ENCODE data around the gene ZNF609. TPM values are rescaled to one million over a fixed set of nuclear protein-coding genes. Genes with fewer than 3 reads are reported as not detected.

ZNF609 gene
- polyA plus RNA-seq, 2 of the 4 experiments (the other 2 are of a cell fraction), result 19.6 to 39.9 TPM

DNA sequence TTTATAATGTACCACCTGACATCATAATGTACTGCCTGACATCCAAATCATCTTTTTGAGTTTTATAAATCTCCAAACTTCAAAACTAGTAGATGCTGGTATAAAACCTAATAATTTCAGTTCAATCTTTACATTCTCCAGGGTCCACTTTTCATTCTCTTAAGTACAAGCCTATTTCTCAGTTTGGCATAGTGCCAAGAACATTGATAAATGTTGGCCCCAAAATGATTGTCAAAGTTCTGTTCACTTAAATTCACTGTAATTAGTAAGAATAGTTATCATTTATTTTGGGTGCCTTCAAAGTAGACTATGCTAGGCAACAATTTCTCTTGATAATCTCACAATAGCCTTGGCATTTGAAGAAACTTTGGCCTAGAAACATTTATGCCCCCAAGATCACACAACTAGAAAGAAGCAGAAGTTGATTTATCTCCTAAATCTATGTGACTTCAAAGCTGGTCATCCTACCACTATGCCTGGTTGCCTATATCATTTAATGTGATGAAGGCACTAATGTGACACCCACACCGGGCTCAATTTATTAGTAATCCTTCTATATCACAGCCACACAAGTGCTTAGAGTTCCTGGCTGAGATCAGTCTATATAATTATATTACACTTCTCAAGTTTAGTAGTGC, 101.7 kb downstream of the ZNF609 start:
- CTCF ChIA-PET, result interaction anchor here (1.0 kb wide), 1 partner anchor 120 kb away, joined by 3 read pairs; no protein-coding TSS in a partner anchor
- Histone ChIP-seq H3K4me1 (peaks cover 35% of the 10 kb centered on the region), H3K27ac (no peak overlapping the region), H3K9me3 (no peaks in the 10 kb centered on the region), H3K4me3 (no peak overlapping the region), H3K4me2 (no peak overlapping the region)
- ATAC-seq, result no peak
- FAIRE-seq, result peak; percentile 51
- WGBS (ENCODE audit: missing lambda C conversion rate), result 95% methylated on average over 1 of the region's 1 CpG
- TF ChIP-seq HOXB13 (CRISPR knock-in tag; IDR thresholded peaks at IDR 0.05; ENCODE audit: low read depth), result no peak
- no peak for DNase-seq (ENCODE audit: low read depth in 1 of 2, low spot score in 1 of 2)
- POLR2A ChIA-PET, result no interaction called here

DNA sequence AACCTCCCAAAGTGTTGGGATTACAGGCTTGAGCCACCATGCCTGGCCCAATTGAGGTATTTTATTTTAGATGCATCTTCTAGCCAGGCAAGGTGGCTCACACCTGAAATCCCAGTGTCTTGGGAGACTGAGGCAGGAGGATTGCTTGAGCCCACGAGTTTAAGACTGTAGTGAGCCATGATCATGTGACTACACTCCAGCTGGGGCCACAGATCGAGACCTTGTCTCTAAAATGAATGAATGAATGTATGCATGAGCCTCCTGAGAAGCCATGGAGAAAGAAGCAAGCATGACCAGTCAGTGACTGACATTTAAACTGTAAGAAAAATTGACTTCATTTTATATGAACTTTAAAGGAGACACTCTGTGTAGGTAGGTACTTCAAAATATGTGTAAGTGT, 105.7 kb downstream of the ZNF609 start:
- WGBS (ENCODE audit: missing lambda C conversion rate), result 66% methylated on average over 2 of the region's 2 CpGs
- ChIA-PET CTCF (interaction anchor here (1.0 to 2.1 kb wide), 4 partner anchors 8 to 413 kb away, joined by 3 to 6 read pairs (median 4); no protein-coding TSS in a partner anchor), POLR2A (no interaction called here)
- no peak for ATAC-seq
- TF ChIP-seq GATA3 (IDR thresholded peaks at IDR 0.05; ENCODE audit: borderline replicate concordance), result no peak
- no peak for TF ChIP-seq JUNB (IDR thresholded peaks at IDR 0.05)
- TF ChIP-seq FOSB (CRISPR knock-in tag; IDR thresholded peaks at IDR 0.05), result no peak
- no peak for TF ChIP-seq PHF8 (IDR thresholded peaks at IDR 0.05; ENCODE audit: borderline replicate concordance, low read depth)
- no peak for TF ChIP-seq POLR2A (IDR thresholded peaks at IDR 0.05; ENCODE audit: low read length)
- TF ChIP-seq NR3C1 (IDR thresholded peaks at IDR 0.05), result no peak
- TF ChIP-seq RNF2 (IDR thresholded peaks at IDR 0.05; ENCODE audit: borderline replicate concordance, low read depth), result no peak
- TF ChIP-seq, protein P1, sequence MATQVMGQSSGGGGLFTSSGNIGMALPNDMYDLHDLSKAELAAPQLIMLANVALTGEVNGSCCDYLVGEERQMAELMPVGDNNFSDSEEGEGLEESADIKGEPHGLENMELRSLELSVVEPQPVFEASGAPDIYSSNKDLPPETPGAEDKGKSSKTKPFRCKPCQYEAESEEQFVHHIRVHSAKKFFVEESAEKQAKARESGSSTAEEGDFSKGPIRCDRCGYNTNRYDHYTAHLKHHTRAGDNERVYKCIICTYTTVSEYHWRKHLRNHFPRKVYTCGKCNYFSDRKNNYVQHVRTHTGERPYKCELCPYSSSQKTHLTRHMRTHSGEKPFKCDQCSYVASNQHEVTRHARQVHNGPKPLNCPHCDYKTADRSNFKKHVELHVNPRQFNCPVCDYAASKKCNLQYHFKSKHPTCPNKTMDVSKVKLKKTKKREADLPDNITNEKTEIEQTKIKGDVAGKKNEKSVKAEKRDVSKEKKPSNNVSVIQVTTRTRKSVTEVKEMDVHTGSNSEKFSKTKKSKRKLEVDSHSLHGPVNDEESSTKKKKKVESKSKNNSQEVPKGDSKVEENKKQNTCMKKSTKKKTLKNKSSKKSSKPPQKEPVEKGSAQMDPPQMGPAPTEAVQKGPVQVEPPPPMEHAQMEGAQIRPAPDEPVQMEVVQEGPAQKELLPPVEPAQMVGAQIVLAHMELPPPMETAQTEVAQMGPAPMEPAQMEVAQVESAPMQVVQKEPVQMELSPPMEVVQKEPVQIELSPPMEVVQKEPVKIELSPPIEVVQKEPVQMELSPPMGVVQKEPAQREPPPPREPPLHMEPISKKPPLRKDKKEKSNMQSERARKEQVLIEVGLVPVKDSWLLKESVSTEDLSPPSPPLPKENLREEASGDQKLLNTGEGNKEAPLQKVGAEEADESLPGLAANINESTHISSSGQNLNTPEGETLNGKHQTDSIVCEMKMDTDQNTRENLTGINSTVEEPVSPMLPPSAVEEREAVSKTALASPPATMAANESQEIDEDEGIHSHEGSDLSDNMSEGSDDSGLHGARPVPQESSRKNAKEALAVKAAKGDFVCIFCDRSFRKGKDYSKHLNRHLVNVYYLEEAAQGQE (IDR thresholded peaks at IDR 0.05), result no peak
- TF ChIP-seq, protein P2, sequence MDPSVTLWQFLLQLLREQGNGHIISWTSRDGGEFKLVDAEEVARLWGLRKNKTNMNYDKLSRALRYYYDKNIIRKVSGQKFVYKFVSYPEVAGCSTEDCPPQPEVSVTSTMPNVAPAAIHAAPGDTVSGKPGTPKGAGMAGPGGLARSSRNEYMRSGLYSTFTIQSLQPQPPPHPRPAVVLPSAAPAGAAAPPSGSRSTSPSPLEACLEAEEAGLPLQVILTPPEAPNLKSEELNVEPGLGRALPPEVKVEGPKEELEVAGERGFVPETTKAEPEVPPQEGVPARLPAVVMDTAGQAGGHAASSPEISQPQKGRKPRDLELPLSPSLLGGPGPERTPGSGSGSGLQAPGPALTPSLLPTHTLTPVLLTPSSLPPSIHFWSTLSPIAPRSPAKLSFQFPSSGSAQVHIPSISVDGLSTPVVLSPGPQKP (IDR thresholded peaks at IDR 0.05; ENCODE audit: low read depth, low read length), result no peak
- no peak for TF ChIP-seq ZNF302 (CRISPR knock-in tag; IDR thresholded peaks at IDR 0.05)
- no peak for TF ChIP-seq SREBF2 (IDR thresholded peaks at IDR 0.05)
- no peak for TF ChIP-seq EHF (CRISPR knock-in tag; IDR thresholded peaks at IDR 0.05)
- no peak for TF ChIP-seq ZC3H11A (IDR thresholded peaks at IDR 0.05)
- TF ChIP-seq, protein P3, sequence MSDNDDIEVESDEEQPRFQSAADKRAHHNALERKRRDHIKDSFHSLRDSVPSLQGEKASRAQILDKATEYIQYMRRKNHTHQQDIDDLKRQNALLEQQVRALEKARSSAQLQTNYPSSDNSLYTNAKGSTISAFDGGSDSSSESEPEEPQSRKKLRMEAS (IDR thresholded peaks at IDR 0.05), result no peak
- DNase-seq (ENCODE audit: low read depth in 1 of 2, low spot score in 1 of 2), result no peak
- Histone ChIP-seq H3K4me2 (no peak overlapping the region), H3K9me3 (no peaks in the 10 kb centered on the region), H3K27ac (no peak overlapping the region), H3K4me1 (peaks cover 23% of the 10 kb centered on the region), H3K4me3 (no peak overlapping the region)
- FAIRE-seq, result no peak

DNA sequence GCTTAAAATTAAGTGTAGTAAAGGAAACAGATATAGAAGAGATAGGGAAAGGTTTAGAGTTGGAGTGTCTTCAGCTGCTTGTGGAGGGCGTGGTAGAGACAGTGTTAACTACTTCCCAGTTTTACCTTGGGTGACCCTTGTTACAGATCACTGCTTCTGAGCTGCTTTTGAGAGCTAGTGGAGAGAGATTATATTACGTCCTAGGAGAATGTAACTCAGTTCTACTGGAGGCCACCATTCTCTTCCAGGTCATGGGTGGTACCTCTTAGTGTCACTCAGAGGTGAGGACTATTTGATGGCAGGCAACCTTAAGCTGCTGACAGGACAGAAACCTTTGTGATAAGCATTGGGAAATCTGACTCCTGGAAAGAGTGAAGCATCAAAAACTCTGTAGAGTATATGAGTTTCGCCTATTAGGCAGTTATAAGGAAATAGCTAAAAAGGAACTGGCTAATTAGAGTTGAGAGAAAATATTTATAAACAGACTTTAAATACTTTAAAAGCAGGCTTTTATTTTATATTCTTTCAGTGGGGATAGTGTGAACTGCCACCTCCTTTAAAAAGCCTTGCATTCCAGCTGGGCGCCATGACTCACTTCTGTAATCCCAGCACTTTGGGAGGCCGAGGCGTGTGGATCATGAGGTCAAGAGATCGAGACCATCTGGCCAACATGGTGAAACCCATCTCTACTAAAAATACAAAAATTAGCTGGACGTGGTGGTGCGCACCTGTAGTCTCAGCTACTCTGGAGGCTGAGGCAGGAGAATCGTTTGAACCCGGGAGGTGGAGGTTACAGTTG, 106.5 kb downstream of the ZNF609 start:
- H3K4me3 ChIP-seq, result no peak overlapping the region
- POLR2A ChIA-PET, result no interaction called here
- H3K9me3 ChIP-seq, result no peaks in the 10 kb centered on the region
- peaks cover 23% of the 10 kb centered on the region for H3K4me1 ChIP-seq
- ATAC-seq (peak; percentile 62 to 73; a peak in 4 of 6 replicates), FAIRE-seq (no peak), DNase-seq (ENCODE audit: low read depth in 1 of 2, low spot score in 1 of 2) (no peak)
- CTCF ChIA-PET, result interaction anchor here (0.8 to 2.1 kb wide), 5 partner anchors 9 to 414 kb away, joined by 3 to 6 read pairs (median 4); no protein-coding TSS in a partner anchor
- no peak overlapping the region for H3K27ac ChIP-seq
- TF ChIP-seq MAFK (IDR thresholded peaks at IDR 0.05; ENCODE audit: partially characterized antibody), result peak; percentile 56
- no peak for TF ChIP-seq FOSL2 (IDR thresholded peaks at IDR 0.05)
- TF ChIP-seq FOSL2 (CRISPR knock-in tag; IDR thresholded peaks at IDR 0.05), result no peak
- H3K4me2 ChIP-seq, result peak overlapping the region; percentile 6; the same call in 1 of the 3 replicates
- 90% methylated on average over 11 of the region's 11 CpGs for WGBS (ENCODE audit: missing lambda C conversion rate)

Data from A549 (cell line).